Uterus (tissue), 4 donors: ENCODE data around the gene DAPK3. TPM values are rescaled to one million over a fixed set of nuclear protein-coding genes. Genes with fewer than 3 reads are reported as not detected.

Experiments used
- DNase-seq, 2 donors: peaks; one replicate each; pipeline ENCODE4 v3.0.0-alpha.2; 2019 to 2020
- H3K27ac ChIP-seq, 2 donors: fragments of 200-600 bp; sonication (generic); 1 replicate in 1 of 2; 2 replicates in 1 of 2; pipeline ENCODE4 v1.5.1; 2016 to 2018
- H3K27me3 ChIP-seq, 2 donors: fragments of 200-600 bp; sonication (generic); one replicate each; pipeline ENCODE4 v1.5.1; 2018 to 2019; ENCODE audit warnings: control low read depth in 1 of 2
- H3K36me3 ChIP-seq, 2 donors: fragments of 200-600 bp; sonication (generic); one replicate each; pipeline ENCODE4 v1.5.1; 2019; ENCODE audit warnings: control low read depth in 1 of 2
- H3K4me1 ChIP-seq, 2 donors: fragments of 200-600 bp; sonication (generic); one replicate each; pipeline ENCODE4 v1.5.1; 2018 to 2019; ENCODE audit warnings: control low read depth in 1 of 2
- H3K4me3 ChIP-seq, 2 donors: fragments of 200-600 bp; sonication (generic); 1 replicate in 1 of 2; 2 replicates in 1 of 2; pipeline ENCODE4 v1.5.1; 2018 to 2019; ENCODE audit warnings: mild to moderate bottlenecking in 1 of 2
- H3K9me3 ChIP-seq, 2 donors: fragments of 200-600 bp; sonication (generic); one replicate each; pipeline ENCODE4 v1.5.1; 2019; ENCODE audit warnings: control low read depth in 1 of 2
- CTCF ChIP-seq, 4 experiments: fragments of 200-600 bp in 2 of 4; fragments of 450-650 bp in 2 of 4; sonication (generic) in 2 of 4; IDR thresholded peaks; one replicate each; pipeline ENCODE4 v1.5.1; 2016 to 2019; ENCODE audit warnings: antibody characterized with exemption in 4 of 4, mild to moderate bottlenecking in 2 of 4, moderate library complexity in 1 of 4
- POLR2A ChIP-seq, 2 donors: fragments of 450-650 bp; IDR thresholded peaks; one replicate each; pipeline ENCODE4 v1.6.1; 2016; ENCODE audit warnings: antibody characterized with exemption in 2 of 2, mild to moderate bottlenecking in 1 of 2, moderate library complexity in 1 of 2
- intact Hi-C: fragments of 100-400 bp; cut with DNase I; formaldehyde crosslinking; loops from one replicate; pipeline ENCODE4 v1.15.1; 2023; ENCODE audit warnings: low total_unique reads
- total RNA-seq, 4 donors: library from RNA; depleted of rRNA in 3 of 4; stranded (reverse); fragments of >200 nt in 3 of 4; gene quantifications; one replicate each; pipeline versions ENCODE4 v1.1.0 to v1.2.4, GENCODE V29; 2014 to 2023
- donor health status: DM: yes; HTN: yes; CAD: no.

The DAPK3 gene
- total RNA-seq, 4 donors from 2014 or later, result 7.1 to 119 (median 91.9) TPM

- TF ChIP-seq CTCF (IDR thresholded peaks at IDR 0.05) (no peak), POLR2A (IDR thresholded peaks at IDR 0.05) (no peak)
- intact Hi-C loops, result no loop called here
- no peak overlapping the region for H3K27ac ChIP-seq
- H3K4me1 ChIP-seq, result no peaks in the 10 kb centered on the region
- H3K27me3 ChIP-seq, result no peaks in the 10 kb centered on the region
- no peak overlapping the region for H3K4me3 ChIP-seq
- no peak for DNase-seq
- no peaks in the 10 kb centered on the region for H3K9me3 ChIP-seq
- no peaks in the 10 kb centered on the region for H3K36me3 ChIP-seq
Measured at GRCh38 chr19:3995607-3996006, 24.7 kb upstream of the DAPK3 start.

- Histone ChIP-seq H3K27me3 (no peaks in the 10 kb centered on the region), H3K9me3 (no peaks in the 10 kb centered on the region), H3K27ac (no peak overlapping the region), H3K4me3 (no peak overlapping the region), H3K36me3 (no peaks in the 10 kb centered on the region), H3K4me1 (no peaks in the 10 kb centered on the region)
- no peak for TF ChIP-seq POLR2A (IDR thresholded peaks at IDR 0.05)
- TF ChIP-seq CTCF (IDR thresholded peaks at IDR 0.05), result no peak
- intact Hi-C loops, result no loop called here
- no peak for DNase-seq
Measured at GRCh38 chr19:3990815-3991117, 19.9 kb upstream of the DAPK3 start.

GRCh38 chr19:3987619-3988371 is 16.9 kb upstream of the DAPK3 start:
- intact Hi-C loops, result loop anchor here (10.0 kb wide), 1 partner anchor 217 kb away; no protein-coding TSS in a partner anchor
- Histone ChIP-seq H3K27ac (peak overlapping the region in 1 of 2 donors; percentile 54), H3K4me1 (peaks cover 0 to 11% of the 10 kb centered on the region in 2 donors), H3K4me3 (peak overlapping the region in 1 of 2 donors; percentile 1), H3K9me3 (no peaks in the 10 kb centered on the region), H3K36me3 (no peaks in the 10 kb centered on the region), H3K27me3 (no peaks in the 10 kb centered on the region)
- no peak for TF ChIP-seq POLR2A (IDR thresholded peaks at IDR 0.05)
- TF ChIP-seq CTCF (IDR thresholded peaks at IDR 0.05), result peak; percentile 82 to 86 (median 84)
- peak; percentile 87 for DNase-seq

GRCh38 chr19:3986260-3987041 is 15.6 kb upstream of the DAPK3 start:
- Histone ChIP-seq H3K9me3 (no peaks in the 10 kb centered on the region), H3K27ac (peak overlapping the region; percentile 94 to 96), H3K36me3 (no peaks in the 10 kb centered on the region), H3K4me1 (peaks cover 0 to 11% of the 10 kb centered on the region in 2 donors), H3K27me3 (no peaks in the 10 kb centered on the region), H3K4me3 (peak overlapping the region; percentile 1 to 67)
- intact Hi-C loops, result loop anchor here (10.0 kb wide), 1 partner anchor 218 kb away; no protein-coding TSS in a partner anchor
- no peak for DNase-seq
- TF ChIP-seq CTCF (IDR thresholded peaks at IDR 0.05) (peak; percentile 56 to 77 (median 69)), POLR2A (IDR thresholded peaks at IDR 0.05) (peak in 1 of 2 donors; percentile 4)
